HepG2 (cell line): ENCODE results near the gene GSKIP. TPM values are rescaled to one million over a fixed set of nuclear protein-coding genes. Genes with fewer than 3 reads are reported as not detected.

ENCODE experiments used
- HMG20A ChIP-seq: IDR thresholded peaks from 2 replicates; pipeline ENCODE4 v1.6.1; 2016; ENCODE audit warnings: borderline replicate concordance
- KIAA2018 ChIP-seq: sonication (generic); formaldehyde crosslinking; IDR thresholded peaks from 2 replicates; pipeline ENCODE4 v1.5.0; 2020; ENCODE audit warnings: mild to moderate bottlenecking, missing genetic modification reagents, borderline replicate concordance
- LCORL ChIP-seq, 2 experiments: fragments of 450-650 bp in 1 of 2; sonication (generic) in 1 of 2; formaldehyde crosslinking in 1 of 2; IDR thresholded peaks; 2 replicates each; pipeline versions ENCODE4 v1.5.0 to v1.6.1; 2017 to 2020; ENCODE audit warnings: antibody characterized with exemption in 1 of 2, missing genetic modification reagents in 1 of 2
- MAF1 ChIP-seq: sonication (generic); formaldehyde crosslinking; IDR thresholded peaks from 2 replicates; pipeline ENCODE4 v1.5.0; 2020; ENCODE audit warnings: missing genetic modification reagents, borderline replicate concordance
- NFIC ChIP-seq: IDR thresholded peaks from 2 replicates; pipeline ENCODE4 v1.6.1; 2012; ENCODE audit warnings: mild to moderate bottlenecking, low read length, inconsistent platforms
- PHF21A ChIP-seq: sonication (generic); formaldehyde crosslinking; IDR thresholded peaks from 2 replicates; pipeline ENCODE4 v1.5.0; 2020; ENCODE audit warnings: mild to moderate bottlenecking, missing genetic modification reagents
- RFX5 ChIP-seq: IDR thresholded peaks from 2 replicates; pipeline ENCODE4 v1.6.1; 2011; ENCODE audit warnings: low read depth, low read length, improper control_type of control experiment
- RNF2 ChIP-seq: fragments of 450-650 bp; conservative IDR thresholded peaks from 2 replicates; pipeline ENCODE4 v1.6.1; 2016; ENCODE audit warnings: low read depth
- SATB2 ChIP-seq: sonication (generic); formaldehyde crosslinking; IDR thresholded peaks from 2 replicates; pipeline ENCODE4 v1.5.0; 2020; ENCODE audit warnings: missing genetic modification reagents
- TFDP1 ChIP-seq: IDR thresholded peaks from 2 replicates; pipeline ENCODE4 v1.6.1; 2016; ENCODE audit warnings: missing compliant biosample characterization, missing genetic modification reagents, borderline replicate concordance
- XRCC5 ChIP-seq: fragments of 200-400 bp; formaldehyde crosslinking; optimal IDR thresholded peaks from 2 replicates; pipeline ENCODE3; 2017; ENCODE audit warnings: mild to moderate bottlenecking, low read length
- ZNF12 ChIP-seq: sonication (generic); formaldehyde crosslinking; IDR thresholded peaks from 2 replicates; pipeline ENCODE4 v1.5.0; 2020; ENCODE audit warnings: missing genetic modification reagents
- ZNF253 ChIP-seq: sonication (generic); formaldehyde crosslinking; IDR thresholded peaks from 2 replicates; pipeline ENCODE4 v1.8.0; 2022; ENCODE audit warnings: mild to moderate bottlenecking, missing genetic modification reagents, borderline replicate concordance
- polyA plus RNA-seq, 8 experiments: library from polyadenylated mRNA; depleted of rRNA in 3 of 8; stranded (reverse) in 7 of 8; unstranded in 1 of 8; fragments of >200 nt; fragmentation: Illumina TruSeq in 4 of 8; extraction: Trizol in 4 of 8; gene quantifications; 2 replicates each; pipeline versions ENCODE4 v1.2.1 to v1.2.3, GENCODE V29; 2011 to 2016; ENCODE audit warnings: low read depth in 4 of 8, missing spikeins in 1 of 8, mixed read lengths in 1 of 8; ENCODE audit not compliant: insufficient read depth in 1 of 8
- total RNA-seq, 5 experiments: library from RNA; depleted of rRNA; stranded (reverse); fragments of >200 nt; fragmentation: Illumina TruSeq; extraction: Trizol; gene quantifications; 2 replicates each; pipeline ENCODE4 v1.2.3, GENCODE V29; 2016; ENCODE audit warnings: low read depth in 1 of 5
- TF ChIP-seq, protein P1 (sequence below): sonication (generic); formaldehyde crosslinking; IDR thresholded peaks from 2 replicates; pipeline ENCODE4 v1.5.0; 2020; ENCODE audit warnings: missing genetic modification reagents
- TF ChIP-seq, protein P2 (sequence below): fragments of 450-650 bp; IDR thresholded peaks from 2 replicates; pipeline ENCODE4 v1.6.1; 2017; ENCODE audit warnings: mild to moderate bottlenecking

Gene GSKIP
- total and polyA plus RNA-seq, 2 of the 13 experiments (the other 11 are each of a cell fraction or from before 2014, with no cell fraction given): 12.5 to 27.3 TPM

DNA sequence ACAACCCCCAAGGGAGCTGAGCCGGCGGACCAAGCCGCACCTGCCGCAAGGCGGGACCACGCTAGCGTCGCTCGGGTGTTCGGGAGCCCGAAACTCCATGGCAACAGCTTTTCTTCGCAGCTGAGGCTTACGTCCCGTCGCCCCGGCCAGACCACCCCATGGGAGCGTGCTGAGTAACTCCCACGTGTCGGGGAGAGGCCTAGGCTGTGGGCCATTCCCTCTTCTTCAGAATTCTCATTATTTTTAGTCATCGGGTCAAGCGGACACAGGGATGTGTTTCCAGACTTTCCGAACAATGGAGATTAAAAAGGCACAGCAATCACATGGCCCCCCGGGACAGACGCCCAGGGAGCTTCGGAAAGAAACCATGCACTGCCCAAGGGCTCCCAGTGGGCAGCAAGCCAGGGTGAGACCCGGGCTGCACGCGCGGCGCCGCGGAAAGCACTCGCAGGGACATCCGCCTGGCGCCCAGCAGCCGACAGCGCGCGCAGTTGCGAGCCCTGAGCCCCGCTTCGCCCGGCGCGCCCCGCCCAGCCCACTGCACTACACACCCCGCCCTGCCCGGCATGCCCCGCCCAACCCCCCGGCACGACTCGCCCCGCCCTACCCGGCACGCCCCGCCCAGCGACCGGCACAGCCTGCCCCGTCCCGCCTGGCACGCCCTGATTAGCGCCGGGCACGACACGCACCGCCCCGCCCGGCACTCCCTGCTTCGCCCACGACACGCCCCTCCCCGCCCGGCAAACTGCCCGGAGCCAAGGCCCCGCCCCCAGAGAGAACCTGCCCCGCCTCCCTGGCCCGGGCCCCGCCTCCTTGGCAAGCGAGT lies 28.2 kb downstream of the GSKIP start (continued):
- TF ChIP-seq KIAA2018 (CRISPR knock-in tag) (no peak), XRCC5 (no peak), SATB2 (CRISPR knock-in tag) (no peak), RNF2 (peak; percentile 78; the same call in 1 of the 2 replicates), TFDP1 (CRISPR knock-in tag) (peak; percentile 65; the same call in 1 of the 2 replicates), MAF1 (CRISPR knock-in tag) (no peak), NFIC (no peak), PHF21A (no peak), RFX5 (no peak), LCORL (IDR thresholded peaks at IDR 0.05) (no peak), LCORL (CRISPR knock-in tag; IDR thresholded peaks at IDR 0.05) (no peak; the same call in none of the 2 replicates), ZNF12 (CRISPR knock-in tag) (no peak), ZNF253 (CRISPR knock-in tag) (0 out of 2 replicates have a peak, but pooled peaks have one; percentile 50), HMG20A (CRISPR knock-in tag) (no peak)
- TF ChIP-seq, protein P1, sequence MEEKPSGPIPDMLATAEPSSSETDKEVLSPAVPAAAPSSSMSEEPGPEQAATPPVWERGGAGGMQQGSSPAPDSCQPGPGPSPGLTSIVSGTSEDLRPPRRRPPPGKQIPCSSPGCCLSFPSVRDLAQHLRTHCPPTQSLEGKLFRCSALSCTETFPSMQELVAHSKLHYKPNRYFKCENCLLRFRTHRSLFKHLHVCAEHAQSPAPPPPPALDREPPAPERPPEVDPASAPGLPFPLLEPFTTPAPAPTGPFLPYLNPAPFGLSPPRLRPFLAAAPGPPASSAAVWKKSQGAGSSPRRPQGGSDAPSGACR (CRISPR knock-in tag): no peak
- TF ChIP-seq, protein P2, sequence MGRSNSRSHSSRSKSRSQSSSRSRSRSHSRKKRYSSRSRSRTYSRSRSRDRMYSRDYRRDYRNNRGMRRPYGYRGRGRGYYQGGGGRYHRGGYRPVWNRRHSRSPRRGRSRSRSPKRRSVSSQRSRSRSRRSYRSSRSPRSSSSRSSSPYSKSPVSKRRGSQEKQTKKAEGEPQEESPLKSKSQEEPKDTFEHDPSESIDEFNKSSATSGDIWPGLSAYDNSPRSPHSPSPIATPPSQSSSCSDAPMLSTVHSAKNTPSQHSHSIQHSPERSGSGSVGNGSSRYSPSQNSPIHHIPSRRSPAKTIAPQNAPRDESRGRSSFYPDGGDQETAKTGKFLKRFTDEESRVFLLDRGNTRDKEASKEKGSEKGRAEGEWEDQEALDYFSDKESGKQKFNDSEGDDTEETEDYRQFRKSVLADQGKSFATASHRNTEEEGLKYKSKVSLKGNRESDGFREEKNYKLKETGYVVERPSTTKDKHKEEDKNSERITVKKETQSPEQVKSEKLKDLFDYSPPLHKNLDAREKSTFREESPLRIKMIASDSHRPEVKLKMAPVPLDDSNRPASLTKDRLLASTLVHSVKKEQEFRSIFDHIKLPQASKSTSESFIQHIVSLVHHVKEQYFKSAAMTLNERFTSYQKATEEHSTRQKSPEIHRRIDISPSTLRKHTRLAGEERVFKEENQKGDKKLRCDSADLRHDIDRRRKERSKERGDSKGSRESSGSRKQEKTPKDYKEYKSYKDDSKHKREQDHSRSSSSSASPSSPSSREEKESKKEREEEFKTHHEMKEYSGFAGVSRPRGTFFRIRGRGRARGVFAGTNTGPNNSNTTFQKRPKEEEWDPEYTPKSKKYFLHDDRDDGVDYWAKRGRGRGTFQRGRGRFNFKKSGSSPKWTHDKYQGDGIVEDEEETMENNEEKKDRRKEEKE: no peak
